IPS-18c (cell line): ENCODE measurements around the gene SRD5A3.

Source experiments
- H3K4me3 ChIP-seq: 2 replicates; pipeline ENCODE4 v1.7.0; 2013; ENCODE audit warnings: low read depth, mild to moderate bottlenecking, low read length, moderate library complexity; ENCODE audit not compliant: insufficient read depth
- H3K9me3 ChIP-seq: one replicate; pipeline ENCODE4 v1.6.1; 2013; ENCODE audit warnings: mild to moderate bottlenecking, low read length, moderate library complexity; ENCODE audit not compliant: control insufficient read depth, insufficient read depth

Gene SRD5A3

DNA sequence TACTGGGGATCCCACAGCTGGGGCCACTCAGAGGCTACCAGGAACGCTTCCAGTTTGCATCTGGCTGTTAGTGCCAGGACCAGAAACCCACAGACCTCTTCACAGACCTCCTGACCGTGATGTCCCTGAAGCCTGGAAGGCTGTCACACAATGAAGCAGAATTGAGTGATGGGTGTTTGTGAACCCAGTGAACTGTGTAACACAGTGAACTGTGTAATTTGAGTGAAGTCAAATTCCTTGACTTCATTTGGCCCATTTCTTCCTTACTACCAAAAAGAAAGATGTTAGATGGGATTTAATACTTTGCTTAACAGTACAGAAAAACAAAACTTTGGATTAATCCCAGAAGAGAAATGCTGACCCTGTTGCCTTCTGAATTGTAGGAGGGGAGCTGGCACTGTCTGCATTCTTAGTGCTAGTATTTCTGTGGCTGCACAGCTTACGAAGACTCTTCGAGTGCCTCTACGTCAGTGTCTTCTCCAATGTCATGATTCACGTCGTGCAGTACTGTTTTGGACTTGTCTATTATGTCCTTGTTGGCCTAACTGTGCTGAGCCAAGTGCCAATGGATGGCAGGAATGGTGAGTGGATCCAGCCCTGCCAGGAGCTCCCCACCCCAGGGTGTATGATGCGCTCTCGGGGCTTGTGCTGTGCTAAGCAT lies 17.8 kb downstream of the SRD5A3 start:
- no peaks in the 10 kb centered on the region for H3K9me3 ChIP-seq
- H3K4me3 ChIP-seq, result no peak overlapping the region

DNA sequence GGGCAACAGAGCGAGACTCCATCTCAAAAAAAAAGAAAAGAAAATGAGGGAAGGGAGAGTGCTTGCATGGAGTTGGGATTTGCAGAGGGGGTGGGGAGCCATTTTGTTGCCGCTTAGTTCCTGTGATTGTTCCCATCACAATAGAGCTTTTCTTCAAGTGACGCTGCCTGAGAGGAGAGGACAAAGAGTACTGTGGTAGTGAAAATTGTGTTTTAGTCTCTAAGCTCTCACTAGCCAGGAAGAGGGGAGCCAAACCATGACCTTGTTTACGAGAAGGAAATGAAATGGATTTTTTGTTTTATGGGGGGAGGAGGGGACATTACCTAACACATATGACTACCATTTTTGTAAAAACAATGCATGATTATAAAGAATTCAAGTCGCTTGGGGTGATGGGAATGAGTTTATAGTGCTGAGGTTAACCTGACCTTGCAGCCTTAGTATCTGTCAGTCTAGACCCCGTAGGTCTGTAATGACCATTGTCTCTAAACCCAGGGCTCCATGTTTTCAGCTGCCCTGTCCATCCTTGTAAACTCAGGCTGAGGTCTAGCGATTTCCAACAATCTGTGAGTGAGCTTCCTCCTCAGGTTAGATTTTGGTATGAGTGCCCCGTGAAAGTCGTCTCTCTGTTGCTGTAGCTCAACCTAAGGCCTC lies 18.8 kb downstream of the SRD5A3 start:
- H3K4me3 ChIP-seq, result no peak overlapping the region
- H3K9me3 ChIP-seq, result no peaks in the 10 kb centered on the region

DNA sequence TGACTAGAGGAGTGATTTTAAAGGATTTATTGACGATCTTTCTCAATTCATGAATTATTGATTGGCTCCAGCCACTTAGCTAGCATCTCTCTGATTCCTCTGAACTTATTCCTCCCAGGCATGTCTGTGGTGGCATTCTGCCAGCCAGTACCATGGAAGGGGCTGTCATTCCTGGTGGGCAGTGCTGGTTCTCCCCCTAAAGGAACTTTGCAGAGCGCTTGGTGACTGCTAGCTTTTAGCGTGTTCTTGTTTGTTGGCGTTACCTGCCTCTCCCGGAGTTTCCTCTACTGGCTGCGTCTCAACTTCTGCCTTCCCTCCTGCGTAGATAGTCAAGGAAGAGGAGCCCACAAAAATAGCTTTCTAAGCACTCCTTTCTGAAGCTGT lies 19.3 kb downstream of the SRD5A3 start:
- Histone ChIP-seq H3K9me3 (no peaks in the 10 kb centered on the region), H3K4me3 (no peak overlapping the region)

DNA sequence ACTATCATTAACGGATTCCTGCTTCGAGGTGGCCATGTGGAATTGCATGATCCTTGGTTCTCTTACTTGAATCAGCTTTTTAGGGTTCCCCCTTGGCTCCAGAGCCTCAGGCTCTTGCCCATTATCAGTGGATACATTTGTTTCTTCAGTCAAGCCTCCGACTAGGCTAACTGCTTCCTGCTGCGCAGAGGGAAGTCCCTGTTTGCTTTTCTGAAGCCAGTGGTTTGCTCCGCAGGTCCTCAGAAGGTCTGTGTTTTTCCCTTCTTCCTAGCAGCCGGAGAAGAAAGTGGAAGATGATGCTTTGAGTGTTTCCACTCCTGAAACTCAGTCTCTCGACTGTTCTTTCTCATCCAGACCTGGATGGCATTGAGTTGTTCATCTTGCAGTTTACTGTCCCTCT lies 20.6 kb downstream of the SRD5A3 start:
- Histone ChIP-seq H3K4me3 (no peak overlapping the region), H3K9me3 (no peaks in the 10 kb centered on the region)

DNA sequence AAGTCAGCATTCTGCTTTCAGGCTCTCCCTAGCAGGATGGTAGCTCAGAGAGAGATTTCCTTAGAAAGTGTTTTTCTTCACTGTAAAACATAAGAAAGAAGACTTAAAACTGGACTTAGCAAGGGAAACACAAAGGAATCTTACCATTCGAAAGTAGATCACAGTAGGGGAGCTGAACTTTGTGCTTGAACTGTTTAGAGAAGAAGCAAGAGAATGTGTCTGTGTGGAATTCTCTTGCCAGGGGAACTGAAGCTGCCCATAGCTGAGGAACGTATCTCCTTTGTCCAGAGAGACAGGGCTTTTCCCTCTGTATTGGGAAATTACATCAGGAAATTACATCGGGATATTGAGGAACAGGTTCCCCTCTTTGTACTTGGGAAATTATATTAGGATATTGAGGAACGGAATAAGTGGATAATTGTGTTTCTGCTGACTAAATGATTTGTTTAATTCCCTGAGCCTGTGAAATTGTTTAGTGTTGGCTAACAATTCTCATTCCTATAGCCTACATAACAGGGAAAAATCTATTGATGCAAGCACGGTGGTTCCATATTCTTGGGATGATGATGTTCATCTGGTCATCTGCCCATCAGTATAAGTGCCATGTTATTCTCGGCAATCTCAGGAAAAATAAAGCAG lies 21.2 kb downstream of the SRD5A3 start:
- Histone ChIP-seq H3K4me3 (no peak overlapping the region), H3K9me3 (no peaks in the 10 kb centered on the region)

DNA sequence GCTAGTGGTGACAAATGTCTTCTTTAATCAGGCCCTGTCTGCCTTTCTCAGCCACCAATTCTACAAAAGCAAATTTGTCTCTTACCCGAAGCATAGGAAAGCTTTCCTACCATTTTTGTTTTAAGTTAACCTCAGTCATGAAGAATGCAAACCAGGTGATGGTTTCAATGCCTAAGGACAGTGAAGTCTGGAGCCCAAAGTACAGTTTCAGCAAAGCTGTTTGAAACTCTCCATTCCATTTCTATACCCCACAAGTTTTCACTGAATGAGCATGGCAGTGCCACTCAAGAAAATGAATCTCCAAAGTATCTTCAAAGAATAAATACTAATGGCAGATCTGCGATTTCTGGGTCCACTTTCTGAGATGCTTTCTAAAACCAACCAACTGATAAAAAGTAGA lies 23.9 kb downstream of the SRD5A3 start:
- Histone ChIP-seq H3K4me3 (no peak overlapping the region), H3K9me3 (no peaks in the 10 kb centered on the region)

DNA sequence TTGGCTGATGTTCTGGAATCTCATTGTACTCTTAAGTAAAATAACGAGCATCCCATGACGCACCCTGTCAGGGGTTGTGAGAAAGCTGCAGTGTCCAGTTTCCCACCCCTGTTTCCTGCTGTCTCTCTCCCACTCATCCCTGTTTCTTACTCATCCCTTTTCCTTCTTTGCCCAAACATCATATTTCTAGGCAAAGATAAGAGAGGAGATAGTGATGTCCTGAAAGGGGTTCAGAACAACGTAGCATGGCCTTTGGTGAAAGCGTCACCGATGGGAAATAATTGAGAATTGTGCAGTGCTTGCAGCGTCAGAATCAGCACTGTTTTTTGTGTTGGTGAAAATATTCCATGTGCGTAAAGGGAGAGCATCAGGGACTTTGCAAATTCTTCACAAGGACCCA lies 26.2 kb downstream of the SRD5A3 start:
- H3K4me3 ChIP-seq, result no peak overlapping the region
- no peaks in the 10 kb centered on the region for H3K9me3 ChIP-seq

DNA sequence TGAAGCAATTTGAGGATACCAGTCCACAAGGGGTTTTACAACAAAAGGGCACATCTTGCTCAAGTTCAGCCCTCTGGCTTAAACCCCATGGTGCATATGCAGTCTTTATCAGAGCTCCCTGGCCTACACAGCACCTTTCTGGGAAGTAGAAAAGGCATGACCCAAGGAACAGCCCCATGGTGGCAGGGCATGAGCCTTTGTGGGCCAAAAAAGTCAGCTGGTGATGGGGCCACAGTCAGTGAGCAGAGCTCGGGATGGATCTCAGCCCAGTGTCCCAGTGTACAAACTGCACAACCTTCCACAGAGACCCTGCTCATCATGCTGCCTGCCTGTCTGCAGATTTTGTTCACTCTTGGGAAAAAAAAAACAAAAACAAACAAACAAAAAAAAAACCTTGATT lies 27.4 kb downstream of the SRD5A3 start:
- Histone ChIP-seq H3K9me3 (no peaks in the 10 kb centered on the region), H3K4me3 (no peak overlapping the region)

DNA sequence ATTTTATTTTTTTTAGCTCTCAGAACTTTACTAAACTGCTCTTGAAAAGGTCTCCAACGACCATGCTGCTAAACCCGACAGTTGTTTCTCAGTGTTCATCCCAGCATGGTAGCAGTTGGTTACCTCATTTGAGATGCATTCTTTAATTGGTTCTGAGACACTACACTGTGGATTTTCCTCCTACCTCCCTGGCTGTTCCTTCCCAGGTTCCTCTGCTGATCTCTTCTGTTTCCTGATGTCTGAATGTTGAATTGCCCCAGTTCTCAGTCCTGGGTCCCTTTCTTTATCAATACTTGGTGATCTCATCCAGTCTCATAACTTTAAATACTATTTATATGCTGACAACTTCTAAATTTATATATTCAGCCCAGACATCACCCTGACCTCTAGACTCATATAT lies 30.7 kb downstream of the SRD5A3 start:
- Histone ChIP-seq H3K9me3 (no peaks in the 10 kb centered on the region), H3K4me3 (no peak overlapping the region)

DNA sequence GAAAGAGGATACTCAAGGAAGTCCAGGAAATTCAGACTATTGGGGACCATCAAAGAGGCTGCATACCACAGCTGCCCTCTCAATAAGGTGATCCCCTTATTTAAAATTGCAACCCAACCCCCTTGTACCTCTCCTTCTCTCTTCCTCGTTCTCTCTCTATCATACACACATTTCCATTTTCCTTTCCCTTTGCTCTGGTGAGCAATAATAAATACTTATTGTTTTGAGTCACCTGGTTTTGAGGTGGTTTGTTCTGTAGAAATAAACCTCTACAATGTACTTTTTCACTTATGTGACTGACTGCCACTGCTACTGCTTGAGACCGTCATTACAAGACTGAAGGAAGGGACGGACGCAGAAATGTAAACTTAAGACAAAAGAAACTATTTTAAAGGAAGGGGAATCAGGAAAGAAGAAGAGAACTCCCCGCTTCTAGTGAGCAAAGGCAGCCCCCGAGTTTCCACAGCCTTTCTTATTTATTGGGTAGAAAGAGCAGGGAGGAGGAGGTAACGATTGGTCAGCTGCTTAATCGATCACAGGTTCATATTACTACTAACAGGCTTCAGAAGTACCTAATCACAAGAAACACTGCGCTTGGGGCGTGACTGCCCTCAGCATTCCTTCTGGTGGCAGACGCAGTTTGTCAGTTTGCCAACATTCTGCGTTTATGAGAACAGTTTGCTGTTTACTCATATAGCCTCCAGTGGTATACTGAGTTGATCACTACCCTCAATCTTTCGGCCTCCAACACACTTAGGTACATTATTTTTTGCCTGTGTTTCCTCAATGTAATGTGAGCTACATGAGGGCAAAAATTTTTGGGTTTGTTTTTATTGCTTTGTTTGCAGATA lies 32.8 kb downstream of the SRD5A3 start:
- no peaks in the 10 kb centered on the region for H3K9me3 ChIP-seq
- H3K4me3 ChIP-seq, result no peak overlapping the region

DNA sequence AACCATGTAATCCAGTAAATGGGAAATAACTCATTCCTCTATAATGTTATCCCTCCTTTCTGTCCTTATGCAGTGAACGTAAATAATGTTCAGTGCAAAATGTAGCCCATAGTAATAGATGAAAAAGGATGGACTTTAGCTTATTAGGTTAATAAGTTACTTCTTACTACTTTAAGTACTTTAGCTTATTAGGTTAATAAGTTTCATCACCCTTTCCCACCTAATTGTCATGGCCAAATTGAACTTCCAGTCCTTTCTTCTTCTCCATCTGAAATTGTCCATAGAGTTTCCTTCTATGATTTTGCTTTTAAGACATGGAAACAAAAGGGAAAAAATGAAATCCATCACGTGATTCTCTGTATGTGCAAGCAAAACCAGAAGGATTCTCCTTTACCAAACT lies 34.5 kb downstream of the SRD5A3 start:
- no peak overlapping the region for H3K4me3 ChIP-seq
- no peaks in the 10 kb centered on the region for H3K9me3 ChIP-seq

DNA sequence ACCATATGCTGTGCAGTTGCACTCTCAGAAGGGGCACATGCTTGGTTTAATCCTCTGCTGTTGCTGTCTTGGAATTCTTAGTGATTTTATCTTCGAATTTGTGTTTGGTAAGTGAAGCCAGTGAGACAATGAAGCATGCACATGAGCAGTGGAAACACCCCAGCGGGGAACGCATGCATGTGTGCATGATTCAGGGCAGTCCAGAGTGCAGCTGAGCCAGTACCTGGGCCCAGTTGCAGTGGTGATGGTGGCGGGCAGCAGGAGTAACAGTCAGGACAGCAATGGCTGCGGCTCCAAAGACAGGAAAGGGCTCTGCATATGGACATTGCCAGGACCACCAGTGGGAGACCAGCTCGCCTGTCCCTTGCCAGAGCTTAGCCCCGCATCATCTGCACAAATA lies 35.5 kb downstream of the SRD5A3 start:
- Histone ChIP-seq H3K4me3 (no peak overlapping the region), H3K9me3 (no peaks in the 10 kb centered on the region)

DNA sequence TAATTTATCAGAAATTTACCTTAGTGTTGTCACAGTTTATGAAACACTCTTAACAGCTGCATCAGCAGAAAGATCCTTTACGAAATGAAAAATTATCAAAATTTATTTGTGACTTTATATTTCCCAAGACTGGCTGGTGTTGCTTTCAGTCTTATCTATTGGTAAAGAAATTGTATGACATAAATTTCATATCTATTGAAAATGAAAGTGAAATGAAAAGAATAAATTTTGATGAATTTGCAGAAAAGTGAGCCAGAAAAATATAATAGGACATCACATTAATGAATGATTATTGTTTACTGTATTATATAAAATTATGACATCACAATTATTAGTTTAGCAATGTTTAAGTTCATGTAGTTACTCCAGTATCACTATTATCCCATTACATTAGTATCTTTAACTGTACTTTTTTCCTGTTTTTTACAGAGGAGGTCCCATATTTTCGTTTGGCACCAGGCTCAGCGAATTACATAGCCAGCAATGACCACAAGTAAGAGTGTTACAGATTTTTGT lies 36.5 kb downstream of the SRD5A3 start:
- Histone ChIP-seq H3K4me3 (no peak overlapping the region), H3K9me3 (no peaks in the 10 kb centered on the region)

DNA sequence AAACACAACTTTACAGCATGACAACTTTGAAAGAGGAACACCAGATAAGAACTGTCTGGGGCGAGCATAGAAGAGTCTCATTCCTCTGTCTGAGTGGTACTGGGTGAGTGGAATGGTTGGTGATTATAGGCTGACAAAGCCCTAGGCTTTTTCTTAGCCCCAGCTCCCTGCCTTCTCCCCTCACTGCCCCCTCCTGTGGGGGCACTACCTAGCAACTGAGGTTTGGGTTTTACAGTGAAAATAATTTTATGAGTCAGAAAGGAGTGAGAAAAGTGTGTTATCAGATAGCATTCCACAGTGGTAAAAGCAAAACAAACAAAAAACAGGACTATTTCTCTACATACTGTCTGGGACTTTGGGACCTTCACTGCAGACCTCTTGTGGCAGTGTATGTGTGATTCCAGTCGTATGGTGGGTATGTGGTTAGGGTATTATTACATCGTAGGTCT lies 39.2 kb downstream of the SRD5A3 start:
- Histone ChIP-seq H3K9me3 (no peaks in the 10 kb centered on the region), H3K4me3 (no peak overlapping the region)

DNA sequence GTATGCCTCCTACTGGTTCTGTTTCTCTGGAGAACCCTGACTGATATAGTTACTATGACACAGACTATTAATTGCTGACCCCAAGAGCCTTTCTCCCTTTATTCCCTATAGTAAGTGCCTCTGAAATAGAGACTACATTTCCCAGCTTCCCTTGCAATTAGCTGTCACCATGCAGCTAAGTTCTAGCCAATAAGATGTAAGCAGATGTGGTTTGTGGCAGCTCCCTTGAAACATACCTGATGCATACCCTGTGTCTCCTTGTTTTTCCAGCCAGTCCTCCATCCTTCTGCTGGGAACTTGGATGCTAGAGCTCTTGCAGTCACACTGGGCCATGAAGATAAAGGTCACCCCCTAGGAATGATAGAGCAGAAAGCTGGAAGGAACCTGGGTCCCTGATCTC lies 40.0 kb downstream of the SRD5A3 start:
- no peaks in the 10 kb centered on the region for H3K9me3 ChIP-seq

DNA sequence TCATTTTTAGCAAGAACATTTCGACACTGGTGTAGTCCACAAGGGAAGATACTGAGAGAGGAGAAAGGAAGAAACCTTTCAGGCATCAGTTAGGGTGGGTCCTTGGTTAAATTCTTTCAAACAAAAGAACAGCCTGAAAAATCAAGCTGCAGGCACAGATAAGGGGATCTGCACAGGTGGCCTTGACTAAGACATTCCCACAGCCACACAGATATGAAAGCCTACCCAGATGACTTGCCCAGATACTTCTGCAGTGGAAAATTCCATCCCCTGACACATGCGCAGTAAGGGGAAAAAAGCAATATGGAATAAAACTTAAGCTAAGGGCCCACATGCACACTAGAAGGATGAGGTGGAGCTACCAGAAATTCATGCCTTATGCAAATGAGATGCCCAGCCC lies 40.8 kb downstream of the SRD5A3 start:
- no peak overlapping the region for H3K4me3 ChIP-seq
- H3K9me3 ChIP-seq, result no peaks in the 10 kb centered on the region

More for the DNA sequence above, 40.0 kb downstream of the SRD5A3 start:
- H3K4me3 ChIP-seq, result no peak overlapping the region

DNA sequence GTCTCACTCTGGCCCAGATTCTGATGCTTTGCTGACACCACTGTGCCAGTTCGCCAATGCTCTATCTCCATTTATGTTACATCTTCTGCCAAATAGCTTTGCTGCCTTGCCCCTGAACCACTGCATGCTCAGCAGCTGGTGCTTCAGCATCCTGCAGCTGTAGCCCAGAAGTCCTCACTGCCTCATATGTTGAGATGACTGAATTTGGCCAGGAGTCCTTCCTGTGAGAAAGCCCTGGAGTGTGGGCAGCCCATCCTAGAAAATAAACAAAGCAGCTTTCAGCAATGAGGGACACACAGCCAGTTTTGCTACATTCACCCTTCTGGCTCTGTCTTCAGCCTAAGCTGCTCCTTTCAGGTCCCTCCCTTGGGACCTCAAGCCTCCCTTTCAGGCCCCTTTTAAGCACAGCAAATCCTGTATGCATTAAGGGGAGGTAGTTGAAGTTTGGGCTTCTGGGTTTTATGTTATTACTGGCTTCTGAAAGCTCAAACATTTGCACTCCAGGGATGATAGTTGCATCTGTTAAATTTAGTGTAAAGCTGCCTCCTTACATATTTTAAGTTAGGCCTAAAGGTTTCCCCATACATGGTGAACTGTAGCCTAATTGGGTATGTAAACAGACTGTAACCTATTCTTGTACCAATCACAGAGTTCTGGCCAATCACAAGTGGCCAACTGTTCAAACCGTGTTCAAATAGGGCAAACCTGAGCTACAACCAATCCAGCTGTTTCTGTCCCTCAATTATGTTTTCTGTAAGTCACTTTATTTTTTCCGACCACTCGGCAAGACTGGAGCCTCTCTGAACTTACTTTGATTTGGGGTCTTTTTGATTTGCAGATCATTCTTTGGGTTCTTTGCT lies 47.6 kb downstream of the SRD5A3 start:
- H3K4me3 ChIP-seq, result no peak overlapping the region

More for the DNA sequence above, 47.6 kb downstream of the SRD5A3 start:
- H3K9me3 ChIP-seq, result no peaks in the 10 kb centered on the region
